22Rv1 (cell line): ENCODE results near the gene NRG3.

Source experiments
- H3K27ac ChIP-seq: fragments of 450-650 bp; 2 replicates; pipeline ENCODE4 v1.5.1; 2017
- ZFX ChIP-seq: fragments of 450-650 bp; IDR thresholded peaks from 2 replicates; pipeline ENCODE4 v1.6.1; 2017; ENCODE audit warnings: antibody characterized with exemption, borderline replicate concordance
- TF ChIP-seq, protein P1 (sequence below): fragments of 450-650 bp; IDR thresholded peaks from 2 replicates; pipeline ENCODE4 v1.5.1; 2017; ENCODE audit warnings: mild to moderate bottlenecking

The NRG3 gene

DNA sequence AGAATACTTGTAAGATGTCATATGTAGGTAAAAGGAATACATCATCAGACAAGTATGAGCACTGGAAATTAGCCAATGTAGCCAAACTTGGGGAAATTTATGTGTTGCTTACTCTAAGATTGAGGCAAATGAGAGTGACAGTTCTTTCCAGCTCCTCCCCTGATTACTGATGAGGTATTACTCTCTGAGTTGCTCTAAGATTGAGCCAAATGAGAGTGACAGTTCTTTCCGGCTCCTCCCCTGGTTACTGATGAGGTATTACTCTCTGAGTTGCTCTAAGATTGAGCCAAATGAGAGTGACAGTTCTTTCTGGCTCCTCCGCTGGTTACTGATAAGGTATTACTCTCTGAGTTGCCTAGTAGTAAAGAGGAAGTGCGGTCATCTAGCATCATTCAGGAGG lies 435.8 kb downstream of the NRG3 start:
- H3K27ac ChIP-seq, result no peak overlapping the region
- TF ChIP-seq, protein P1, sequence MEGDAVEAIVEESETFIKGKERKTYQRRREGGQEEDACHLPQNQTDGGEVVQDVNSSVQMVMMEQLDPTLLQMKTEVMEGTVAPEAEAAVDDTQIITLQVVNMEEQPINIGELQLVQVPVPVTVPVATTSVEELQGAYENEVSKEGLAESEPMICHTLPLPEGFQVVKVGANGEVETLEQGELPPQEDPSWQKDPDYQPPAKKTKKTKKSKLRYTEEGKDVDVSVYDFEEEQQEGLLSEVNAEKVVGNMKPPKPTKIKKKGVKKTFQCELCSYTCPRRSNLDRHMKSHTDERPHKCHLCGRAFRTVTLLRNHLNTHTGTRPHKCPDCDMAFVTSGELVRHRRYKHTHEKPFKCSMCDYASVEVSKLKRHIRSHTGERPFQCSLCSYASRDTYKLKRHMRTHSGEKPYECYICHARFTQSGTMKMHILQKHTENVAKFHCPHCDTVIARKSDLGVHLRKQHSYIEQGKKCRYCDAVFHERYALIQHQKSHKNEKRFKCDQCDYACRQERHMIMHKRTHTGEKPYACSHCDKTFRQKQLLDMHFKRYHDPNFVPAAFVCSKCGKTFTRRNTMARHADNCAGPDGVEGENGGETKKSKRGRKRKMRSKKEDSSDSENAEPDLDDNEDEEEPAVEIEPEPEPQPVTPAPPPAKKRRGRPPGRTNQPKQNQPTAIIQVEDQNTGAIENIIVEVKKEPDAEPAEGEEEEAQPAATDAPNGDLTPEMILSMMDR, result no peak
- TF ChIP-seq ZFX, result no peak

DNA sequence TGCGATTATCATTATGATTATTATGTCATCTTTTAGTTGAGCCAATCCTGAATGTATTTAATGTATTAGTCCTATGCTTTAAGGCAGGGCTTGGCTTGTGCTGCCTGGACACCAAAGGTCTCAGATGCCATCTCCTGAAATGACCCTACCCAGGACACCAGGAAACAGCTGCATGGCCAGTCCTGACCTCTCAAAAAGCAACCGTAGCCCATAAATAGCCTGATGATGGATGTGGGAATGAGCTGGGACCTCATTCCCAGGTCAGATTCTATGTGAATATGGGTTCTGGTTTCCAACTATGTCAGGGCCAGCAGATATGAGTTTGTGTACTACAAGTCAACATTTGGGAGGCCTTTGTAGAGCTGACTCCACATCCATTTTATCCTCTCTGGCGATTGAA lies 438.4 kb downstream of the NRG3 start:
- TF ChIP-seq, protein P1, result no peak
- no peak for TF ChIP-seq ZFX
- H3K27ac ChIP-seq, result no peak overlapping the region

DNA sequence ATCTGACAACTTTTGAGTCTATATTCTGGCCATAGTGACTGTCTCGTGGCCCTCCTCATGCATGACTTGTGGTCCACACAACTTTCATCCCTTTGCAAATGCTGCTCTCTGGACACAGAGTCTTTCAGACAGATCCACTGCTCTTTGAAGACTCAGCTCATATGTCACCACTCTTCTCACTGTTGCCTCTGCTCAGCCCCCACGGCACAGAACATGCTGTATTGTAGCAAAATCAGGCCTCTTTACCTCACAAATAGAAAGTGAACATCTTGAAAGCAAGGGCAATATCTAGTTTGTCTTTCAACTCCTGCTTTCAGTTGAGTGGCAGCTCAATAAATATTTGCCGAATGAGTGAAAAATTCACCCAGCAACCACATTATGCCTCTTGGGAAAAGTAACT lies 443.5 kb downstream of the NRG3 start:
- TF ChIP-seq, protein P1, result no peak
- TF ChIP-seq ZFX, result no peak
- no peak overlapping the region for H3K27ac ChIP-seq

DNA sequence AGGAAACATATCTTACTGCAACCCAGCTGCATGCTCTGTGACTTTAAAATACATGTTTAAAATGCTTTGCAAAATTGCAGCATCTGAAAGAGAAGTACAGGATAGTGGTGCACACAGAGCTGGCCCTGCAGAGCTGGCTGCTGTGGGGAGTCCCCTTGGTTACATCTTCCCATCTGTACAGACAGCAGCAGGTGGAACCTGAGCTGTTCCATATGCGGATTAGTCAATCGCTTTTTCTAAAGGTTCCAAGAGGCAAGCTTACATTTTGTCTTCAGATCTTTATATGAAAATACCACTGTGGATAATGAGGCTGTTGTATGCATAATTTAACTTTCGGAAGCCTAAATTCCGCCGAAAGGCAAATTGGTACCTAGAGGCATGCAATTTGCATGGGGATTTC lies 444.1 kb downstream of the NRG3 start:
- TF ChIP-seq, protein P1, result no peak
- TF ChIP-seq ZFX, result no peak
- no peak overlapping the region for H3K27ac ChIP-seq

DNA sequence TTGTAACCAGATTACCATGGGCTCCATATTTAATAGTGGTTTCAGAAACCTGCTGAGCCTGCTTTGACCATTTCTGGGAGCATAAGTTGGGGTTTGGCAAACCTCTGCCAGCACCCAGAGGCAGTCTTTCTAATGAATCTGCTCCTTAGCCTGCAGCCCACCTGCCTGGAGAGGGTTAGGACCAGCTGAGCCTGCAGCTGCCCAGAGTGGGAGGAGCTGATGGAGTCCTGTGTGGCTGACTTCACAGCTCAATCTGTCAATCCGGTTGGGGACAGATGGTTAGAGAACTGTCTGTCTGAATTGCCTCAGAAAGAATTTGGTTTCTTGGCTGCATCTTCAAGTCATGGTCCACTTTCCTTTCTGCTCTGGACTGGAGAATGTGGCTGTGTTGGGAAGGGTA lies 444.6 kb downstream of the NRG3 start:
- no peak overlapping the region for H3K27ac ChIP-seq
- TF ChIP-seq, protein P1, result no peak
- no peak for TF ChIP-seq ZFX

DNA sequence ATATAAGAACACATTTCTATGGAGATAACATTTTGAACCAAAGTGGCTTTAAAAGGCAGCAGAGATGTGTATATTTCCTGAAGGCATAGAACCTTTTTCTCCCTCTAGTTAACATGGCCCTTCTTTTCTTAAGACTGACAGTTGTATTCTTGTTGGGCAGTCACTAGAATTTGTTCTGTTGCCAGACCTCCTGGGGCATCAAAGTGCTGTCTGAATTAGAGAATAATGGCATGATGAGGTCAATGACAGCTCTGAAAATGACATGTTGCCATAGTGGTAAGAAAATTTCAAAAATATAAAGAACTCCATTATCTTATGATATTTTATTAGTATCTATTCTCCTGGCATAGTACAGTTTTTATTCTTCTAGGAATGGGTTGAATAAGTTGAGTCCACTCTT lies 446.7 kb downstream of the NRG3 start:
- H3K27ac ChIP-seq, result no peak overlapping the region
- TF ChIP-seq ZFX, result no peak

DNA sequence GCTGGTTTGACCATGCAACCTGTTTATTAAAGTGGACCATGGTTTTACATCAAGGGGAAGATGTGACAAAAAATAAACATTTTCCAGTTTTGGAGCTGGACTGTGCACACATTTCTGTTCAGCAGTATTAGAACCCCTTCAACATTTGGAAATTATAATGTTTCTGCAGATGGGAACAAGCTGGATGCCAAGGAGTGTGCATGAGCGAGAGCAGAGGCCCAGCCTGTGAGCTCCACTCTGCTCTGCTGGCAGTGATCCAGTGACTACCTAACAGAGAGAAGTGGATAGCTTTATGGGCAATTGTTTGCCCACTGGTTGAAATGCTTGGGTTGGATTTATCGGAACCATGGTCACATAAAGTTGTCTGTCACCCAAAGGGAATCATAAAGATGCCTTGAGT lies 456.7 kb downstream of the NRG3 start:
- TF ChIP-seq ZFX, result no peak
- TF ChIP-seq, protein P1, result no peak
- no peak overlapping the region for H3K27ac ChIP-seq

DNA sequence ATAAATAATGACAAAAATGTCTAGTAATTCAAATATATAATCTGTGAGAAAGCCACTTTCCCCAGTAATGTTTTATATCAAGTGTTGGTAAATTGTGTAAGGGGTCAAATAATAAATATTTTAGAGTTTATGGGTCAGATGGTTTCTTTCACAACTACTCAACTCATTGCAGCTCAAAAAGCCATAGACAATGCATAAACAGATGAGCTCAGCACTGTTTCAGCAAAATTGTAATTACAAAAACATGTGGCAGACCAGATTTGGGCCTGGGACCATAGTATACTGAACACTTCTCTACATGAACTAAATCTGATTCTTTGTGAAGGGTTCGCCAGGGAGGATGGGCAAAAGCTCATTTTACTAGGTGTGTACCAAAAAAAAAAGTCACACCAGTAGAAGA lies 460.8 kb downstream of the NRG3 start:
- no peak for TF ChIP-seq ZFX
- TF ChIP-seq, protein P1, result no peak
- no peak overlapping the region for H3K27ac ChIP-seq
